ENCODE results near the gene PPM1M.
A peak's percentile ranks its signal among the peaks of the same experiment; 100 is the strongest.

PPM1M gene

GRCh38 chr3:52229656-52230055 lies 15.9 kb upstream of the PPM1M start:
- Histone ChIP-seq H4K20me1 (peaks cover 14 to 92% (median 61%) of the 10 kb centered on the region in 11 experiments), H3K4me1 (peaks cover 62 to 100% (median 96%) of the 10 kb centered on the region in 10 experiments), H3K27ac (peak overlapping the region in 4 of 11 experiments; percentile 23 to 97 (median 94); a peak in 8 of 22 replicates)

GRCh38 chr3:52230461-52230860 lies 15.1 kb upstream of the PPM1M start:
- H4K20me1 ChIP-seq, result peaks cover 14 to 100% (median 69%) of the 10 kb centered on the region in 11 experiments
- H3K36me3 ChIP-seq, result peaks cover 50 to 86% (median 70%) of the 10 kb centered on the region in 11 experiments
- H3K27me3 ChIP-seq, result no peaks in the 10 kb centered on the region
- peak overlapping the region in 6 of 11 experiments; percentile 1 to 81 (median 47); a peak in 6 of 22 replicates for H3K9ac ChIP-seq
- H3K4me3 ChIP-seq, result no peak overlapping the region
- peak overlapping the region in 4 of 11 experiments; percentile 23 to 97 (median 94); a peak in 6 of 22 replicates for H3K27ac ChIP-seq
- no peak for TF ChIP-seq Cebpa-rat (IDR thresholded peaks at IDR 0.05)
- no peaks in the 10 kb centered on the region for H3K9me3 ChIP-seq (replicated peaks in 1 of 11)
- peak overlapping the region in 6 of 11 experiments; percentile 86 to 93 (median 90); a peak in 11 of 22 replicates for H3K4me2 ChIP-seq
- H3K4me1 ChIP-seq, result peaks cover 62 to 99% (median 95%) of the 10 kb centered on the region in 10 experiments

More at GRCh38 chr3:52229656-52230055, 15.9 kb upstream of the PPM1M start:
- Histone ChIP-seq H3K4me3 (no peak overlapping the region), H3K9ac (peak overlapping the region in 7 of 11 experiments; percentile 1 to 81 (median 38); a peak in 7 of 22 replicates), H3K36me3 (peaks cover 44 to 78% (median 62%) of the 10 kb centered on the region in 11 experiments), H3K27me3 (no peaks in the 10 kb centered on the region), H3K9me3 (replicated peaks in 1 of 11) (no peaks in the 10 kb centered on the region), H3K4me2 (peak overlapping the region in 1 of 11 experiments; percentile 86; a peak in 2 of 22 replicates)
- TF ChIP-seq Cebpa-rat (IDR thresholded peaks at IDR 0.05), result no peak

GRCh38 chr3:52230889-52231499 lies 14.6 kb upstream of the PPM1M start:
- peaks cover 62 to 99% (median 95%) of the 10 kb centered on the region in 10 experiments for H3K4me1 ChIP-seq
- H3K4me3 ChIP-seq, result 0 out of 20 replicates have a peak overlapping the region, but pooled peaks of 1 of the 10 experiments have one; percentile 34
- peaks cover 50 to 92% (median 72%) of the 10 kb centered on the region in 11 experiments for H3K36me3 ChIP-seq
- peak overlapping the region in 4 of 11 experiments; percentile 77 to 96 (median 82); a peak in 8 of 22 replicates for H3K27ac ChIP-seq
- no peaks in the 10 kb centered on the region for H3K27me3 ChIP-seq
- peak overlapping the region in 10 of 11 experiments; percentile 85 to 99 (median 90); a peak in 19 of 22 replicates for H3K4me2 ChIP-seq
- no peak for TF ChIP-seq Cebpa-rat (IDR thresholded peaks at IDR 0.05)
- peak overlapping the region in 5 of 11 experiments; percentile 5 to 81 (median 75); a peak in 8 of 22 replicates for H3K9ac ChIP-seq
- H4K20me1 ChIP-seq, result peaks cover 14 to 100% (median 71%) of the 10 kb centered on the region in 11 experiments
- H3K9me3 ChIP-seq (replicated peaks in 1 of 11), result no peaks in the 10 kb centered on the region

GRCh38 chr3:52231502-52232278 lies 13.9 kb upstream of the PPM1M start:
- Histone ChIP-seq H3K9ac (peak overlapping the region; percentile 48 to 90 (median 71); a peak in 20 of 22 replicates), H3K9me3 (replicated peaks in 1 of 11) (no peaks in the 10 kb centered on the region), H3K27me3 (no peaks in the 10 kb centered on the region), H3K36me3 (peaks cover 50 to 96% (median 72%) of the 10 kb centered on the region in 11 experiments), H3K4me2 (peak overlapping the region; percentile 85 to 99 (median 90)), H3K4me1 (peaks cover 62 to 99% (median 95%) of the 10 kb centered on the region in 10 experiments), H3K27ac (peak overlapping the region in 8 of 11 experiments; percentile 47 to 83 (median 69); a peak in 16 of 22 replicates), H3K4me3 (peak overlapping the region; percentile 24 to 51 (median 40); a peak in 16 of 20 replicates), H4K20me1 (peaks cover 16 to 100% (median 75%) of the 10 kb centered on the region in 11 experiments)
- TF ChIP-seq Cebpa-rat (IDR thresholded peaks at IDR 0.05), result no peak

- Histone ChIP-seq H3K27me3 (no peaks in the 10 kb centered on the region), H3K4me1 (peaks cover 61 to 99% (median 95%) of the 10 kb centered on the region in 10 experiments), H3K9me3 (replicated peaks in 1 of 11) (no peaks in the 10 kb centered on the region), H3K4me2 (peak overlapping the region; percentile 85 to 99 (median 90)), H3K27ac (peak overlapping the region in 10 of 11 experiments; percentile 21 to 83 (median 64); a peak in 17 of 22 replicates), H4K20me1 (peaks cover 24 to 100% (median 83%) of the 10 kb centered on the region in 11 experiments), H3K36me3 (peaks cover 50 to 89% (median 70%) of the 10 kb centered on the region in 11 experiments), H3K9ac (peak overlapping the region; percentile 48 to 90 (median 71); a peak in 21 of 22 replicates), H3K4me3 (peak overlapping the region; percentile 24 to 51 (median 40); a peak in 17 of 20 replicates)
- no peak for TF ChIP-seq Cebpa-rat (IDR thresholded peaks at IDR 0.05)
Observed at GRCh38 chr3:52232279-52233107, 13.1 kb upstream of the PPM1M start.

- peaks cover 46 to 82% (median 63%) of the 10 kb centered on the region in 11 experiments for H3K36me3 ChIP-seq
- peaks cover 65 to 99% (median 95%) of the 10 kb centered on the region in 10 experiments for H3K4me1 ChIP-seq
- H3K4me3 ChIP-seq, result peak overlapping the region in 8 of 10 experiments; percentile 21 to 51 (median 36); a peak in 8 of 20 replicates
- no peaks in the 10 kb centered on the region for H3K27me3 ChIP-seq
- H3K27ac ChIP-seq, result peak overlapping the region in 10 of 11 experiments; percentile 21 to 83 (median 64); a peak in 18 of 22 replicates
- no peaks in the 10 kb centered on the region for H3K9me3 ChIP-seq (replicated peaks in 1 of 11)
- H3K9ac ChIP-seq, result peak overlapping the region; percentile 33 to 90 (median 71); a peak in 21 of 22 replicates
- TF ChIP-seq Cebpa-rat (IDR thresholded peaks at IDR 0.05), result no peak
- peak overlapping the region; percentile 85 to 99 (median 90) for H3K4me2 ChIP-seq
- H4K20me1 ChIP-seq, result peaks cover 30 to 100% (median 86%) of the 10 kb centered on the region in 11 experiments
Observed at GRCh38 chr3:52233108-52233591, 12.4 kb upstream of the PPM1M start.

- peak overlapping the region; percentile 10 to 90 (median 70); a peak in 18 of 22 replicates for H3K9ac ChIP-seq
- H3K4me2 ChIP-seq, result peak overlapping the region; percentile 8 to 99 (median 85); a peak in 21 of 22 replicates
- TF ChIP-seq Cebpa-rat (IDR thresholded peaks at IDR 0.05), result no peak
- peaks cover 65 to 94% (median 90%) of the 10 kb centered on the region in 10 experiments for H3K4me1 ChIP-seq
- H3K27ac ChIP-seq, result peak overlapping the region in 9 of 11 experiments; percentile 3 to 83 (median 23); a peak in 13 of 22 replicates
- no peaks in the 10 kb centered on the region for H3K9me3 ChIP-seq (replicated peaks in 1 of 11)
- no peaks in the 10 kb centered on the region for H3K27me3 ChIP-seq
- H3K4me3 ChIP-seq, result 0 out of 20 replicates have a peak overlapping the region, but pooled peaks of 1 of the 10 experiments have one; percentile 2
- peaks cover 38 to 74% (median 55%) of the 10 kb centered on the region in 11 experiments for H3K36me3 ChIP-seq
- peaks cover 34 to 95% (median 79%) of the 10 kb centered on the region in 11 experiments for H4K20me1 ChIP-seq
Observed at GRCh38 chr3:52233968-52234367, 11.6 kb upstream of the PPM1M start.

Data from BLaER1 treated with 17β-estradiol and CSF1 and Interleukin-3, amounts not matched to agents 10 nM and 100 nM (cell line).